ENCODE results near the gene NT5DC3. TPM values are rescaled to one million over a fixed set of nuclear protein-coding genes. Genes with fewer than 3 reads are reported as not detected.
A peak's percentile ranks its signal among the peaks of the same experiment; 100 is the strongest.

The NT5DC3 gene
- total and polyA plus RNA-seq, 4 donors, result 1.3 to 9.0 (median 4.4) TPM

- Histone ChIP-seq H3K9ac (ENCODE audit: low read depth in 1 of 2, low read length in 2 of 2) (no peak overlapping the region), H3K36me3 (ENCODE audit: control insufficient read depth in 4 of 4, insufficient read depth in 3 of 4, low read depth in 1 of 4, low read length in 3 of 4) (no peaks in the 10 kb centered on the region), H3K4me3 (ENCODE audit: low read depth in 1 of 3, low read length in 3 of 3) (no peak overlapping the region), H3K27me3 (ENCODE audit: control insufficient read depth in 4 of 4, insufficient read depth in 4 of 4, low read length in 3 of 4) (no peaks in the 10 kb centered on the region), H3K4me1 (ENCODE audit: control insufficient read depth in 4 of 4, insufficient read depth in 4 of 4, low read length in 3 of 4) (no peaks in the 10 kb centered on the region), H3K27ac (ENCODE audit: low read depth in 1 of 2, low read length in 2 of 2) (no peak overlapping the region), H3K9me3 (ENCODE audit: control insufficient read depth in 4 of 4, low read length in 3 of 4) (no peaks in the 10 kb centered on the region)
- DNase-seq (ENCODE audit: low spot score), result no peak
- 49% methylated on average over 4 of the region's 4 CpGs for WGBS
- TF ChIP-seq ATF3 (IDR thresholded peaks at IDR 0.05) (no peak), TAF1 (conservative IDR thresholded peaks at IDR 0.05) (no peak), MAX (IDR thresholded peaks at IDR 0.05) (no peak), SP1 (IDR thresholded peaks at IDR 0.05) (no peak), REST (IDR thresholded peaks at IDR 0.05) (no peak), CTCF (IDR thresholded peaks at IDR 0.05; ENCODE audit: low read depth, low read length, missing input control) (peak; percentile 11), RAD21 (IDR thresholded peaks at IDR 0.05) (peak; percentile 69 to 70)
Measured at GRCh38 chr12:103884316-103884715, 43.3 kb upstream of the NT5DC3 start.

GRCh38 chr12:103883908-103884307 is 42.9 kb upstream of the NT5DC3 start:
- no peaks in the 10 kb centered on the region for H3K9me3 ChIP-seq (ENCODE audit: control insufficient read depth in 4 of 4, low read length in 3 of 4)
- 97% methylated on average over 2 of the region's 2 CpGs for WGBS
- no peak for TF ChIP-seq SP1 (IDR thresholded peaks at IDR 0.05)
- TF ChIP-seq FOXA2 (IDR thresholded peaks at IDR 0.05), result no peak
- no peak for TF ChIP-seq FOXA1 (IDR thresholded peaks at IDR 0.05)
- no peak for TF ChIP-seq RXRA (IDR thresholded peaks at IDR 0.05)
- no peak for TF ChIP-seq EGR1 (IDR thresholded peaks at IDR 0.05; ENCODE audit: low read depth in 2 of 2)
- no peak for TF ChIP-seq NR2F2 (IDR thresholded peaks at IDR 0.05)
- TF ChIP-seq CTCF (IDR thresholded peaks at IDR 0.05; ENCODE audit: low read depth, low read length, missing input control), result no peak
- TF ChIP-seq HNF4G (IDR thresholded peaks at IDR 0.05), result no peak
- no peak for TF ChIP-seq HNF4A (conservative IDR thresholded peaks at IDR 0.05)
- no peak for TF ChIP-seq ATF3 (IDR thresholded peaks at IDR 0.05)
- H3K9ac ChIP-seq (ENCODE audit: low read depth in 1 of 2, low read length in 2 of 2), result no peak overlapping the region
- H3K4me1 ChIP-seq (ENCODE audit: control insufficient read depth in 4 of 4, insufficient read depth in 4 of 4, low read length in 3 of 4), result no peaks in the 10 kb centered on the region
- DNase-seq (ENCODE audit: low spot score), result no peak
- no peak overlapping the region for H3K27ac ChIP-seq (ENCODE audit: low read depth in 1 of 2, low read length in 2 of 2)
- H3K27me3 ChIP-seq (ENCODE audit: control insufficient read depth in 4 of 4, insufficient read depth in 4 of 4, low read length in 3 of 4), result no peaks in the 10 kb centered on the region
- no peaks in the 10 kb centered on the region for H3K36me3 ChIP-seq (ENCODE audit: control insufficient read depth in 4 of 4, insufficient read depth in 3 of 4, low read depth in 1 of 4, low read length in 3 of 4)
- H3K4me3 ChIP-seq (ENCODE audit: low read depth in 1 of 3, low read length in 3 of 3), result no peak overlapping the region
